Stimulated activated CD4-positive, alpha-beta T cell treated with anti-CD3 and anti-CD28 coated beads, Interleukin-15, amount 100 ng/mL, for 48 hours (primary cell): ENCODE results near the gene YOD1.

Experiments used
- DNase-seq, 2 donors: peaks; one replicate each; pipeline ENCODE4 v3.0.0-alpha.2; 2020; ENCODE audit warnings: low read depth in 2 of 2

YOD1 gene

DNA sequence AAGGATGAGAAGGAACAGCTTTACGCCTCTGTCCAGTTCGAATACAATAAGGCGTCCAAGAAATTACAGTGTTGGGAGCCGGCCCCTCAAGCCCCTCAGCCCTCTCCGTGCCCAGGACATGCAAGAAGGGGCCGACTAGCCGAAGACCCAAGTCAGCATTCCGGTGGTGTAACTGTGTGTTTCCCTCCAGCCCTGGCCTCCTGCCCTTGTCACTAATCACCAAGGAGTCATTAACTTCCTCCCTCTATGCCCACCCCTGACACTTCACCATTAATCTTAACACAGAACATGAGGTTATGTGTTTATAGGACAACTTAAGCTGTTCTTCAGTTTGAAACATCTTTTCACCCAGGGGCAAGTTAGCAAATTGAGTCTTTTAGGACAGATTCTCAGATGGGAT lies 21.2 kb upstream of the YOD1 start:
- no peak for DNase-seq

DNA sequence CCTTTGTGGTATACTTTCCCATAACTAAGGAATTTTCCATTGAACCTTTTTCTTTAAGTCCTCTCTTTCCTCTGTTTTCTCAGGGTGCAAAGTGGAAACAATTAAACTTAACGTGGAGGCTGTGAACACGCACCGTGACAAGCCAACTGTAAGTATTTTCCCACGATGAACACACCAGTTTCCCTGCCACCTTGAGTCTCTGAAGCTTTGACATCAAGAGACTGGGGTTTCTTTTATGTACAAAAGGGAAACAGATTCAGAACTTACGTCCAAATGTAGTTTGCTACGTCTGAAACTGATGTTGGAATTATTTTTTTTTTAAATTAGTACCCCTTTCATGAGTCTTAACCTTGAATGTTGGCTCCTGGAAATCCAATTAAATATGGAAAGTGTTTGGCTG lies 20.4 kb upstream of the YOD1 start:
- DNase-seq, result no peak

DNA sequence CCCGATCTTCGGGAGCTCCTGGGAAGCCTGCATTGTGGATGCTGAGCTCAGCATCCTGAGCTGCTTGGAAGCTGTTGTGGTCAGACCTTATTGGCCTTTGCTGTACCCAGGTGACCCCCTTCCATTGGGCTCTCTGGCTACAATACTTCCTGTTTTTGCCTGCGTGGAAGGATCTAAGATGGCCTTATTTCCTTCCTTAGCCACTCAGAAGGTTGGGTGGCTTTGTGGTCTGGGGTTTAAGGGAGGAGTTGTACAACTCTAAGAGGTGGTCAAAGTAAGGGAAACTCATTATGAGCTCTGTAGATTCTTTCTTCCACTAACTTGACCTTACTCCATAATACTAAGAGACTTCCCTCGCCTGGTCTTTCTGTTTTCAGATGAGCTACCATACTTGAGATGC lies 19.8 kb upstream of the YOD1 start:
- no peak for DNase-seq

DNA sequence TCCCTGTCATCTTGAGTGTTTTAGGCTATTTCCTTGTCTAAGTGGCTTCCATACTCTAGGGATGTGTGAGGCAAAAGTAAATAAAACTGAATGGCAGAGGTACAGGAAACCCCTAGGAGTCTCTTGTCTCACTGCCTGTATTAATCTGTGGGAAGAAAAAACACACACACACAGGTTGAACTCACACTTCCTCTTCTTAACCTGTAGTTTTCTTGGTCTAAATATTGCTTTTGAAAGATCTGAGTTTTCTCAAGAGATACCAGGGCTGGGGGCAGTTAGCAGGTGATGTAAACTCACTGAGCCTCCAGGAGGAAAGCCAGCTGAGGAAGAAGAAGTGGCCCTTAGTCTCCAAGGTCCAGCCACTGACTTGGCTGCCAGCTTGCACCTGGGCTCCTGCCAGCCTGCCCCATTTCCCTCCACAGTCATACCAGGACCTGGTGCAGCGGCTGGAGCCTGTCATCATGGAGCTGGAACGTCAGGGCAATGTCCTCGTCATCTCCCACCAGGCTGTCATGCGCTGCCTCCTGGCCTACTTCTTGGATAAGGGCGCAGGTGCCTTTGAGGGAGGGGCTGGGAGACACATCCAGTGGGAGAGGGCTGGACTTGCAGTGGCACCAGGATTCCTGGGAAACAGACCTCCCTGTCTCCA lies 19.0 kb upstream of the YOD1 start:
- no peak for DNase-seq

DNA sequence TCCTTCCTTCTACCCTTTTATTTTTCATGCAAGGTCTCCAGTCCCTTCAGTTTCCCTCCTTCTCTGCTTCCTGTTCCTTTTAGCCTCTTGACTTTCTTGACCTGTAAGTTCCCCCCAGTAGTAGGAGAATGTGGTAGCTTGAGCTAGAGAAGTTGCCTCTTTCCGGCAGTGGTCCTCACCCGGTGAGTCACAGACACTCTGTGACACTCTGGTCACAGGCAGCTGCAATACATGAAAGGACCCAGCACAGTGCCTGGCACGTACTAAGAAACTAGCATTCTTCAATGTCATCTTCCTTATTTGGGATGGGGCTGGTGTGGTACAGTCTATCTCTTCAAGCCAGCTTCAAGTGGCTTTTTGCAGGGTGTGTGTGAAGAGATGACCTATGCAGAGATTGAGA lies 18.1 kb upstream of the YOD1 start:
- DNase-seq, result no peak

DNA sequence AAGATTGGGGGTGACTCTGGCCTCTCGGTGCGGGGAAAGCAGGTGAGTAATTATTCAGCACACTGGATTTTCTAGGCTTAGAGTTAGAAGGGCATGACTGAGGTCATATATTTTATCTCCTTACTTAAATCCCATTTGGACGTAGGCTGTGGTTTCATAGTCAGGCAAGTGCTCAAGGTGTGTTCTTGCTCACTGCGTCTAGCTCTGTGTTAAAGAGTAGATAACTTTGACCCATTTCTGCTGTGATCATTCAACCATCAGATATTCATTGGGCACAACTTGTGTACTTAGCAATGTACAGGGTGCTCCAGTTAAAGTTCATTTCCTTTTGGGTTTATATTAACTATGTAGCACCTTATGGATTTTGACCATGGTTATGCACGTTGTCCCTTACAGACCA lies 16.7 kb upstream of the YOD1 start:
- DNase-seq, result no peak

DNA sequence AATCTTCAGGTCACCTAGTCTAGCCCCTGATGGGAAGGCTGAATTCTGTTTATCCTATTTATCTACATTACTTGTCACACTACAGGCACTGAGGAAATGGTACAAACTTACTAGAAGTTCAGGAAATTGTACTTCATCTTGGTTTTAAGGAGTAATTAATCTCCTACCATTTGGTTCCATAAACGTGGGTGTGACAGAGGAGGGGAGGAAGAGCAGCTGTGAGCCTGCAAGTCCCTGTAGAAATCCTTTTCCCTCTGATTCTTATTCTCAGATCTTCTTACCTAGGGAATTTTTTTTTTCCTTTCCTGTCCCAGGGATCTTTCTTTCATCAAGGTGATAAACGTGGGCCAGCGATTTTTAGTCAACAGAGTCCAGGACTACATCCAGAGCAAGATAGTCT lies 16.2 kb upstream of the YOD1 start:
- no peak for DNase-seq

DNA sequence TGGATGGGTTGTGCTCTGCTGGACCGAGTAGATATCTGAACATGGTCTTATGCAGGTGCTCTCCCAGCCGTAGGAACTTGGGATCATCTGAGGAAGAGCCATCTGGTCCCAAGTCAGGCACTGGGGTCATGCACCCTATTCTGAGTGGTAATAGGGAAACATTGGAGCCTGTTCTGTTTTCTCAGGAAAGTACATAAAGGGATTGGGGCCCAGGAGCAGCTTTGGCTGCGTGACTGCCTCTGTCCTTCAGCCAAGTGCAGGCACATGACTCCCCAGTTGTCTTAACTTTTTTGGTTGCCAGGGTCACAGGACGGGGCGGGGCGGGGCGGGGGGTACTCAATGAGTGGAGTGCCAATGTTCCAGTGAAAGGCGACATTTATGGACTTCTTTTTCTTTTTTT lies 13.6 kb upstream of the YOD1 start:
- no peak for DNase-seq

DNA sequence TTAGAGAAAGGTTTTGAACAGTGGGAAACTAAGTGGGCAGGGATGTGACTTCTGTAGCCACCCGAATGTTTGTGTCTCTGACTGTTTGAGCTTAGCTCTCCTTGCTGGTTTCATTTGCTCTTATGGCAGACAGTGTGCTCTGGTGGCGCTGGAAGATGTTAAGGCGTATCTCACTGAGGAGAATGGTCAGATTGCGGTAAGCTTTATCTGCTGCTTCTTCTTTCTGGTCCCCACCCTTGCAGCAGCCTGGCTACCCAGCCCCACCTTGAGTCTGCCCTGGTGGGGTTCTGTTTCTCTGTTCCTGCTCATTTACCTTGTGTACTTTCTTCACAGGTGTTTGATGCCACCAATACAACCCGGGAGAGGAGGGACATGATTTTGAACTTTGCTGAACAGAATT lies 12.0 kb upstream of the YOD1 start:
- no peak for DNase-seq

DNA sequence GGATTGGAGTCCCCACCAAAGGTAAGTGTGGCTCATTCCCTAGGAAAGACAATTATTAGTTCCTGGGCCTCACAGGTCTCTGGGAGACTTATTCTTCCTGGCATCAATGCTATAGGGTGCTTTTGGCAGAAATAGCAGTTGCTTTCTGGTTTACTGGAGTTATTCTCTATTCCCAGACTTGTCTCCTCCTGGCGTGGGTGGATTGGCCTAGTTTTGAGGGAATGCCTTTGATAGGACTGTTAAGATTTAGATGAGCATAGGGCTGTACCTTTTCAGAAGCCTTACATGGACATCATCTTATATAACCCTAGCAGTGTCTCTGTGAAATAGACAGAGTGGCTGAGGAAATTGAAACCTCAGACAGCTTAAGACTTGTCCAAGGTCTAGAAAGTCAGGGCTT lies 11.1 kb upstream of the YOD1 start:
- no peak for DNase-seq

DNA sequence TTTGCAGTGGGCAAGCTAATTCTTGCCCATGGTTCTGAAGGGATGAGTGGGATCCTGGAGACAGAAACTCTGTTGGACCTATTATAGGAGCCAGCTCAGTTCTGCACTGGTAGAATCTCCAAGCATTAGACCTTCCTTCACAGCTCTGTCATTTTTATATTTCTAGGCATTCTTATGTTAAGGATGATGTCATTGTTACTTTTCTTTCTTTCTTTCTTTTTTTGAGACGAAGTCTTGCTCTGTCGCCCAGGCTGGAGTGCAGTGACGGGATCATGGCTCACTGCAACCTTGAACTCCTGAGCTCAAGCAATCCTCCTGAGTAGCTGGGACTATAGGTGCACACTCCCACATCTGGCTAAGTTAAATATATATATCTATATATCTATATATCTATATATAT lies 9.6 kb upstream of the YOD1 start:
- no peak for DNase-seq

DNA sequence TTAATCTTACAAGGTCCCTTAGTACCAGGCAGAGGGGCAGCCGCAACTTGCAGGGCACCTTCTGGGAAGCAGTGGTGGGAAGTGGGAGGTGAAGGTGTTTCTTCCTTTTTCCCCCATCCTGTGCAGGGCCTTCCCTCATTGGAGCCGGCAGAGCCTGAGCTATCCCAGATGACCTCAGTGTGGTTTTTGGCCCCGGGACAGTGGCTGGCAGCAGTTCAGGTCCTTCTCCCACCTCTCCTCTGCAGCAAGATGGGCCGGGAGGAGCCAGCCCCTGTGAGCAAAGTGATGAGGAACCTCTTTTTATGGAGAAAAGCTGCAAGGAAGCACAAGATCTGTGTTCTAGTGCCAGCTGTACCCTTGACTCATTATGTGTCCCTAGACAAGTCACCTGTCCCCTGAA lies 8.9 kb upstream of the YOD1 start:
- no peak for DNase-seq

DNA sequence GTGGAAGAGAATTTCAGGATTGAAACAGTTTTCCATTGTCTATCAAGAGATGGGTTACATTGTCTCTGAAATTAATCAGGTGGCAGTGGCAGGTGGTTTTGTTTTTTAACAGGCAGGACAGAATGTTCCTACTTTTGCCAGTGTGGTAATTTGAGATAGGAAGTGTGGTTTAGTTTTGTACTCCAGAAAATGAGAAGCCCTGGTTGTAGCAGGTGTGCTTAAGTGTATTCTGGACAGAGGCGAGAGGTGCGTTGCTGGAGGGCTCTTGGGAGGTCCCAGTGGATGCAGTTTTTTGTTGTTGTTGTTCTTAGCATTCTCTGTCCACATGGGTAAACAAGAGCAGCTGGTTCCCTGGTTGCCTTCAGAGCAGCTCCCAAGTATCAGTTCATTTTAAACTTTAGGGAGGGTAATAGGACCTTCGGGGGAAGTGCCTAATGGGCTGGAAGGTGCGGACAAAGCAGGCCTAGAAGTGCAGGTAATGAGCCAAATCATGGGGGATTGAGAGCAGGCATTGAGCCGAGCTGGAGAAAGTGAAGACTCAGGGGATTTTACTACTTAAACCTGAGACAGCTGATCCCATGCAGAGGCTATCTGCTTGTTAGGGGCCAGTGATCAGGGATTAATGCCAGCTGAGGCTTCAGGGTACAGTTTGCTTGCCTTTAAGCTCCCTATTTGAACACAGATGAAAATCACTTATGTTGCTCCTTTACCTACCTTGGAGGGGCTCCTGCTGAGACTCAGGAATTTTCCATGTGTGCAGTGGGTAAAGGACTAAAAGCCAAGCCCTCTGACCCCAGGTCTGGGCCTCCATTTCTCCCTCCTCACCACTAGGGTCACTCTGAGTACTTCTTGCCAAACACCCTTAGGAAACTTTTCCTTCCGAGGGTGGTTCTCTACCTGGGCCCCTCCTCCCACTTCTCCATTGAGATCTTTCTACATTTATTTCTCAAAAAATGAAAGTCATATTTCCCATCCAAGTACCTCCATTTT lies 8.2 kb upstream of the YOD1 start:
- DNase-seq, result no peak

DNA sequence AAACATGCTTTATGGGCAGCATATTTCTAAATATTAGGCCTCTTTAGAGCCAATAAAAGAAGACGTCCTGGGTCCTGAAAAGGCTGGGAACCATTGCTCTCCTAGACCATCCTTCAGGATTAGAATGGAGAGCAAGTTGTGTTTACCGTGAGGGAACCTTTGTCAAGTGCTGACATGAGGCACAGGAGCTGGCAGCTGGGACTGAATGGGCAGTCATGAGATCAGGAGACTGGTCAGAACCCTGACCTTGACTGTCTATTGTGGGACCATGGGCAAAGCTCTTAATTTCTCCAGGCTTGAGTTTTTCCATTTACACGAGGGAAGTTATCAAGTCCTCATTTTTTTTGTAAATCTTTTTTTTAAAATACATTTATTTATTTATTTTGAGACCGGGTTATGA lies 7.2 kb upstream of the YOD1 start:
- DNase-seq, result no peak

DNA sequence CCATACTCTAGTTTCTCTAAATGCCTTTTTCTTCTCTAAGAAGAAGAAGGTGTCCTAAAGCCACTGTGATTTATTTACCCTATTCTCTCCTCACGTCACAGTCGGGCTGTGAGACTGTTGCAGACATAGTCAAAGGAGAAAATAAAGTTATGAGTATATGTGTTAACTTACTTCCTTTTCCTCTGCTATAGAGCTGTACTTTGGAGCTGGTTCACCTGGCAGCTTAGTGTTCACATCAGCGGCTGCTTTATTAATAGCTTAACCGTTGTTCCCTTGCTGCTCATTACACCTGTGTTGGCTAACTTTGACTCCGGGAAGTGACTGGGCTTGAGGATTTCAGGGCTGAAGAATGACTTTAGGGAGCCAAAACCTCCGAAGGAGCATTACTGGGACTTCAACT lies 5.7 kb upstream of the YOD1 start:
- DNase-seq, result no peak

DNA sequence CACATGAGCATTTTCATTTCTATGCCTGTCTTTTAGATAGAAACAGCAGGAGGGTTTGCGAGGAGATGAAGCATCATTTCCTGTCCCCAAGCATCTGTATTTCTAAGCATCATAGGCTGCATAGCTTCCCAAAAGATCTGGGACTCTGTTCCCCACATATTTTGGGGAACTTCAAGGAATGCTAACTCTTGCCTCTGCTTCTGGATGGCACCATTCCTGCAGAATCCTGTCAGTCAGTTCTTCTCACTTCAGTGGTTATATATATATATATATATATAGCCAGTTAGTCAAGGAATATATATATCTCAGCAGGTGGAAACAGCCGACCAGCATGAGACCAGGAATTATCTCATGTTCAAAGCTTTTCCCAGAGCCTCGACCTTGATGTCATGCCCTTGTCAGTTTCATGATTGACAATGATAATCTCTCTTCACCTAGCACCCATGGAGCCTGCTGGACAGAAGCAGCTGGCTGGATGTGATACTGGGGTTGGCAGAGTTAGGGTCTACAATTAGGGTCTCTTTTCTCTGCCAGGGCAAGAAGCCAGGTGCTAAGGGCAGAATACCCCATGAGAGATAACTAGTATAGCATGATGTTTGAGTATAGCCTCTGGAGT lies 4.5 kb upstream of the YOD1 start:
- no peak for DNase-seq

DNA sequence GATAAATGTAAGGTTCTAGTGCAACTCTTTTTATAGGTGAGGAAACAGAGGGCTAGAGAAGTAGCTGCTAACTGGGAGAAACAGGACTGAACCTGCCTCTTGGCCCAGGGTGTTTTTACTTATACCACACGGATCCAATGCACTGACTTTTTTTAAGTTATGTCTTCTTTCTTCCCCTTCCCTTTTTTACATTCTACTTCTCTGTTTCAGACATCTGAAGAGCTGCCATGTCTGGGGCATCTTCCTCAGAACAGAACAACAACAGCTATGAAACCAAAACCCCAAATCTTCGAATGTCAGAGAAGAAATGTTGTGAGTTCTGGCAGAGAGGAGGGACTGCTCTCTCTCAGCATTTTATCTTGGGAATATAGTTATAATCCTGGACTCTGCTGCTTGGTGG lies 3.5 kb upstream of the YOD1 start:
- no peak for DNase-seq

DNA sequence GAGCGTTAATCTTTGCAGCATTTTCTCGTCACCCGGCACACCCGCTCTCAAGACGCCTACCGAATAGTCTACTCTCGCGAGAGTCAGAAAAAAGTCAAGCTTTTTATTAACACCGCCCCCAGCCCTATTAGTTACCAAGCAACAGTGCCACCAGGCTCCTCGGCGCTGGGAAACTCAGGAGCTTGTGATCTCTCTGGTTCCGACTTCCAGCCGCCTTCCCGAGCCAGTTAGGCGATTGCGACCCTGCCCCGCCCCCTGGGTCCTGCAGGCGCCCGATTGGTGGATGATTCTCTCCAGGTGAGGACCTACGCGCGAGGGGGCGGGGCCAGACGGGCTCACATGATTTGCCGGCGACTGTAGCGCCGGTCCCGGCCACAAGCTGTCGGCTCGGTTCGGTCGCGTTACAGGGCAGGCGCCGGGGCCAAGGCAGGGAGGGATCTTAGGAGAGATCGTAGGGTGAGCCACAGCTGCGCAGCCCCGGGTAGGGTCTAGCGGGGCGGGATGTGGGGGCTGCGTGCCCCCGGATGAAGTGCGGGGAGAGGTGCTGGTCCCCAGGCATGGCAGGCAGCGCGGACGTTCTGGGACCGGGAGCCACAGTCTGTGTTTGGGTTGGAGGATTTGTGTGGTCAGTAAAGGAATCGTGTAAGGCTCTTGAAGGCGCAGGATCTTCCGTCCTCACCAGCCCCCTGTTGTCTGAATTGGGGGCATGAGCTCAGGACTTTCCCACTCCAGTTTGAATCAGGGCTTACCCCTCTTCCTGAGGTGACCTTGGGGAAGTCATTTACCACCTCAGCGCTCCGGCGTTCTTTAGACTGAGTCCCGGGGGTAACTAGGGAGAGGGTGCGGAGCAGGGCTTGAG lies 2.1 kb upstream of the YOD1 start, which contains the start of gene PFKFB2:
Gene PFKFB2 (plus strand): TSS at position 365 of the 859 bp plus-strand sequence. CDS start 1,443 bp downstream, outside the sequence.
- DNase-seq, result peak; percentile 88 to 94

DNA sequence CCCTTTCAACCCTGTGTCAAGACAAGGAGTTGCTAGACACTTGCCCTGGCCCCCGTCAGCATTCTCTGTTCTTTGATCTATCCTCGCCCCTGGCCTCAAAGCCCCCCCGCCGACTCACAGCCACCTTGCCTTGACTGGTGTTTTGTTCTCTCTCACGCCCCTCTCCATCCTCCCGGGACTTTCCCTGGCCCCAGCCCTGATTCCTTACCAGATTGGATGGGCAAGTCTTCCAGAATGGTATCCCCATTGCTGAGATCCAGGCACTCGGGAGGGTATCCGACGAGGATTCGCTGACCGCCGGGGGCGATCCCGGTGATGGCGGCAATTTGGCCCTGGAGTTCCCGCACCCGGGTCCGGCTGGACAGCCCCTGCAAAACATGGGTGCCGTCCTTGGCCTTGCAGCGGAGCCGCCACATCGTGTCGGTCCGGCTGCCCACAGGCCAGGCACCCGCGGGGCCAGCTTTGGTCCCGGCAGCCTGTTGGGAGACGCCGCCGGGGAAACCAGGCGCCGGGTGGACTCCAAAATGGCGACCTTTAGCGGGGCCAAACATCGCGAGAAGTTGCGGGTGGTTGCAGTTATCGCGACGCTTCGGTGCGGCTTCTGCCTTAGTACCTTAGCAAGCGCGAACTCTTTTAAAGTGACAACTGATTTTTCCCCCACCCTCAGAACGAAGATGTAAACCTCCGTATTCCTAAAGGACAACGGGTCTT lies 373 bp downstream of the YOD1 start:
- DNase-seq, result peak; percentile 87 to 88

DNA sequence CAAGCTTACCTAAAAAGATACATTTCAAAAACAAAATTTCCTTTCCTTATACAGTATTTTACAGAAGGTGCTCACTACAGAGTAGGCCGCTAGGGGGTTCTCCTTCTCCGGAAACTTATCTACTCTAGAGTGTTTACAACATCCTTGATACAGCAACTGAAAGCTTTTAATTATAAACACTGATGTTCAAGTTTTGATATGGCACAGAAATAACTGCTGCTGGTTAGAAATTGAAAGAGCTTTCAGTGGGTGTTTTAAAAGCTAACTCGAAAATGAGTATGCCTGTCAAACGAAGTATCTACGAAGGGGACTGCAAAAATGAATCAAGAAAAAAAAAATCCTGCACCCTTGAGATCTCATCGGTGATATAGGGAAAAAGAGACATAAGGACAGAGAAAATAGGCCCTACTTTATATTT lies 1.0 kb downstream of the YOD1 start:
- no peak for DNase-seq

DNA sequence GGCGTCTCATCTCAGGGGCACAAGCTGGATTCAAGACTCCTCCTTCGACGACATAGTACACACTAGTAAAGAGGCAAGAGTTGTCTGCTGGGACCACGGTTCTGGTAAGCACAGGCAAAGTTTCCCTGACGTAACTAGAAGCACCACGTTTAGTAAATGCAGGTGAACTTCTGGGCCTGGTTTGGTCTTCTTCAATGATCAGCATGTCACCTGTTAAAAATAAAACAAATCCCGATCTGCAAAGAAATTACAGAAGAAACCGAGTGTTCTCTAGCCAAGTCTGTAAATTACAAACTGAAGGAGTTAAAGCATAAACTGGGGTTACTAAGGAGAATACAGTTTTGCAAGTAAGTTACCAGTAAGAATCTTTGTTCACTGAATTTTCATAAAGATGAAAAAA lies 1.5 kb downstream of the YOD1 start:
- DNase-seq, result no peak
